Midbrain (tissue), 1 donor: ENCODE measurements around the gene TTC34.

Experiments
- DNase-seq: peaks from one replicate; lab custom pipeline; 2025; lab: John Stamatoyannopoulos, UW

The TTC34 gene

DNA sequence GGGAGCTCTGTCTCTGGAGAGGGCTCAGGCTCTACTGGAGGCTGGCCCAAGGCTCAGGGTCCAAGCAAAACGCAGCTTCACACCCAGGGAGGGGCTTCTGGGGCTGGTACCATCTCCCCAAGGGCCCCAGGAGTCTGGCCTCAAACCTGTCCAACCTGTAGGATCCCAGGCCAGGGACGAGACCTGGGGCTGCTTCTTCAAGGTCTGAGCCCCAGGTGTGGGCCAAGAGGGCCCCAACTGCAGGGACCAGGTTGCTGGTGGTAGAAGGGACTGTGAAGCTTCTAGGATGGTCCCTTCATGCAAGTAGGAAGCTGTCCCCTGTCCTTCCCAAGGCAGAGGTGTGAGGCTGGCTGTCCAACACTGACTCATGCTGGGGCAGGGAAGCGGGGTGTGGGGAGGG is 160.9 kb downstream of the TTC34 start:
- no peak for DNase-seq

DNA sequence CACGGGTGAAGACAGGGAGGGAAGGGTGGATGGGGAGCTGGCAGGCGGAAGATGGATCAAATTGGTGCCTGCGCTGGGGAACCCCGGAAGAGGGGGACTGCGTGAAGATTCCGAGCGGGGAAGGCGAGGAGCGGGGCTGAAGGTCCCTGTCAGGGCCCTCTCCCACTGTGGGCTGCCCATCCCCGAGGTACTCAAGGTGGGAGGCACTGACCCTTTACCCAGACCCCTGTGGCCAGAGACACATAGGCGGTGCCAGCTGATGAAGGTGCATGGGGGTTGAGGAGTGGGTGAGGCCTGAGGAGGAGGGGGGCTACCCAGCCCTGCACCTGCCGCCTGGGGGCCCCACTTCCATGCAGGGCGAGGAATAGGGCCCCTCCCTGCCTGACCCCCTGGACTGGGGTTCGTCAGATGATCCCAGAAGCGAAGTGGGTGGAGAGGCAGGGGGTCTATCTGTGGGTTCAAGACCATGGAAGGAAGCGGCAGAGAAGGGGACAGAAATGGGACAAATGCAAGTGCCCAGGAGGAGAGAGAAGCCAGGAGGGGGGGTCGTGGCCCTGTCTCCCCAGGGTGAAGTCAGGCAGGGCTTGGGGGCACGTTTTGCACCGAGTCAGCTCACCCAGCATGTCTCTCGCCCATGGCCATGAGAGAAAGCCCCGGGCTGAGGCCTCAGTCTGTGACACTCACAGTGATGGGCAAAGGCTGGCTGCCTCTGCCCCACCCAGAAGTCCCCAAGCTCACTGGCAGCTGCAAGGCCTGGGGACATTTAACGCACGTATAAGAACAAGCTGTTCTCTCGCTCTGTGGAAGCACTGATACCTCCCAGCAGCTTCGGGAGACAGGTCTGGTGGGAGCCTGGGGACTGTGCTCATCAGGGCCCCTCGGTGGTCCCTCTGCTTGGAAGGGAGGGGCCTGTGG is 161.6 kb downstream of the TTC34 start:
- DNase-seq, result no peak

DNA sequence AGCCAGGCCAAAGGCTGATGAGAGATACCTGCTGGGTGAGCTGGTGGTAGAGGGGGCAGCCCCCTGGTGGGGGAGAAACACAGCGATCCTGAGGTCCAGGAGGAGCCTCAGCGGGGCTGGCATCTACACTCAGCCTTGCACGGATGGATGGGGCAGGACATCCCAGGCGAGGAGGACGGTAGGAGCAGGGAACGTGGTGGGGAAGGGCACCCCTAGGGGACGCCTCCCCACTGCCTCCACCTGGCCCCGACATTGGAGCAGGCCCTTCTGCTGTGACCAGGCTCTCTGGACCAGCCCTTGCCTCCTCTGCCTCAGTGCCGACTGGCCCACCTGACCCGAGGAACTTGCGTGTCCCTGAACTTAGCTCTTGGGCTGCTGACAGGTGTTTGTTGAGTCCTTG is 162.3 kb downstream of the TTC34 start:
- no peak for DNase-seq

DNA sequence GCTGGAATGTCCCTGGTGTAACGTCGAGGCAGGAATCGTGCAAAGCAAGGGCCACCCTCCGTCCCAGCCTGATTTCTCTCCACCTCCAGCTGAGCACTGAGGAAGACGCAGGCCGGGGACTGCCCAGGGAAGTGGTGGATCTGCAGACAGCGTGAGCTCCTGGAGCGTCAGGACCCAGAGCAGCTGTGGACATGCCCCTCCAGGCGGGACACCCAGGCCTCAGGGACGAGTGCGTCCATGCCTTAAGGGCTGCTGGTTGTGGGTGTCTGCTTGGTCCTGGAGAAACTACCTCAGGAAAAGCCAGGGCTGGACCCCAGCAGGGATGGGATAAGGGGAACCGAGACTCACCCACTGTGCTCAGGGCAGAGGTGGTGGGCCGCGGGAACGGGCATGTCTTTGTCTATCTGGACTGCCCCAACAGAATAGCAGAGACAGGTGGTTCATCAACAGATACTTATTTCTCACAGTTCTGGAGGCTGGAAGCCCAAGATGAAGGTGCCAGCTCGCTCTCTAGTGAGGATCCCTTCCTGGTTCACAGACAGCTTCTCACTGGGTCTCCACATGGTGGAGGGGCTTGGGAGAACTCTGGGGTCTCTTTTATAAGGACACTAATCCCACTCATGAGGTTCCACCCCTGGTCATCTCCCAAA is 162.9 kb downstream of the TTC34 start:
- DNase-seq, result no peak

DNA sequence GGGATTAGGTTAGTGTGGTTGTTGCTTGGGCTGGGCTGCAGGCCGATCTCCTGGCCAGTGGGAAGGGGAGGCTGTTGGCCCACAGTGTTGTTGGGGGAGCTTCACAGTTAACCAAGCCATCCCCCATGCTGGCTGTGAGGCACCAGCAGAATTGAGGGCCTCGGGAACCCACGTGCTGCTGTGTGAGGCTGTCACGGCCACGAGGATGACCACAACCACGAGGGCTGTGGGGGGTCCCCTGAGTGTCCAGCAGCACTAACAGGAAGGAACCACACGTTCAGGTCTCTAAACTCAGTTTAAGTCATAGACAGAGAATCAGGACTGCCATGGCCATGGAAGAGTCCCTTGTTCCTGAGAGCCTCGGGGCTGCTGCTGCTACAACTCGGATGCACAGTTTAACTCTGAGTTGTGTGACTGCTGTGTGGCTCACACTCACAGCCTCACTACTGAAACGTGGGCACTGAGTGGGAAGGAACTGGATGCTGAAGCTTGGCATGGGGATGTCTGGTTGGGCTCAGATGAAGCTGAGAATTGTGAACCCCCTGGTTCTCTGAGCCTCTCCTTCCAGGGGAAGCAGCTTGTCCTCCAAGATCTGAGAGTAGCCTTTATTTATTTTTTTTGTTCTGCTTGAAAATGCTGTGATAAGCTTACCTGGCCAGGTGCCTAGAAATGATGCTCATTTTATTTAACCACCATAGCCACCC is 163.9 kb downstream of the TTC34 start:
- no peak for DNase-seq

DNA sequence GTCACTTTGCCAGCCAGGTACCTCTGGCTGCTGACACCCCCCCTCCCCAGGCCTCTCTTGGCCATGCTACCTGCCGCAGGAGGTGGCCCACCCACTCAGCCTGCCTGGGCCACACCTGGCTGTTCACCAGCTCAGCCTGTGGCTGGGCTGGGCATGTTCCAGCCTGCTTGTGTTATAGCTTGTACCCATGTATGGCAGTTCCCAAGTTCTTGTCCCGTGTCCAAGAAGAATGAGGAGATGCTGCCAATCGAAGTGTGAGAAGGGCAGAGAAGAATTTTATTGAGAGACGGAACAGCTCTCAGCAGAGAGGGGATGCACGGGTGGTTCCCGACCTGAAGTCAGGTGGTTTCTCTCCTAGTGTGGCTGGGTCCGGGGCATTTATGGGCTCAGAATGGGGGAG is 164.8 kb downstream of the TTC34 start:
- DNase-seq, result no peak

DNA sequence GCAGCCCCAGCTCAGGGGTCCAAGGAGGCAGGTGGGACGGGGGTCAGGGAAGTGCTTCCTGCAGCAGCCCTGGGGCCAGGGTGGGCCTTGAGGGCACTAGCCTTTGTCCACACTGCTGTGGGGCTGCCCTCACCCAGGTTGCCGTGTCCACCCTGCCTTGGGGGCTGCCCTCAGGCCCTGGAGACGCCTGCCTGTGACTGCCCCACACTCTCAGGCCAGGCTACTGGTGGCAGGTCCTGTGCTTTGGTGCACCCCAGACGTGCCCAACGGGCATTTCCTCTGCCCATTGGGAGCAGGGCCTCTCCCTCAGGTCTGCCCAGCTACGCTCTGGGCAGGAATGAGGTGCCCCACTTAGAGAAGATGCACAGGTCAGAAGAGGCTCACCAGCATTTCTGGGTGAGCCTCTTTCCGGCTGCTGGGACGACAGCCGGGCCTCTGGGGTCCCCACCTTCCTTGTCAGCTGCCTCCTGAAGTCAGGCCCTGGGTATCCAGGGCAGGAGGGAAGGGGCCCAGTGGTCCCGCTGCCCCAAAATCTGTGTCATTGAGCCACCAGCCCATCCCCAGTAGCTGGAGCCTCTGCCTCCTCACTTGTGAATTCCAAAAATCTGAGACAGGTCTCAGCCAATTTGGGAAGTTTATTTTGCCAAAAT is 166.0 kb downstream of the TTC34 start:
- DNase-seq, result no peak

DNA sequence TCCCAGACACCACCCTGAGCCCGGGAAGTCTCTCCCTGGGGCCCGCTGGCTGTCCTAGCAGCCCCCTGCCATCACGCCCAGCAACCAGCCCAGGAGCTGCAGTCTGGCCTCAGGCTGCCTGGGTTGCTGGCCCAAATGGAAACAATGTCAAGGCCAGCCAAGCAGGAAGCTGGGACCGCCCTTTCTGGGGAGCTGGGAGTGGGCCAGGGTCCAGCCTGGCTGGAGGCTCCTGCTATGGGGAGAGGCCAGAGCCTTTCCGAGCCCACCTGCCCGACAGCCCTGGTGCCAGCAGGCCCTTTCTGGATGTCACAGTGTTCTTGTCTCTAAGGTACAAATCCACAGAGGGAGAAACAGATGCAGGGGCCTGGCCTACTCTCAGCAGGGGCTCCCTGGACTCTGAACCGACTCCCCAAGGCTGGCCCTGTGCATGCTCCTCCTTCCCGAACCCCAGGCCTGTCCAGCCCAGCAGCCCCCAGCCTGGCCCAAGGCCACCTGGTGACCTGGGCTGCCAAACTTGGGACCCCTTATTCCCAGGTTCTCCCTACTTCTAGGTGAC is 167.5 kb downstream of the TTC34 start:
- no peak for DNase-seq

DNA sequence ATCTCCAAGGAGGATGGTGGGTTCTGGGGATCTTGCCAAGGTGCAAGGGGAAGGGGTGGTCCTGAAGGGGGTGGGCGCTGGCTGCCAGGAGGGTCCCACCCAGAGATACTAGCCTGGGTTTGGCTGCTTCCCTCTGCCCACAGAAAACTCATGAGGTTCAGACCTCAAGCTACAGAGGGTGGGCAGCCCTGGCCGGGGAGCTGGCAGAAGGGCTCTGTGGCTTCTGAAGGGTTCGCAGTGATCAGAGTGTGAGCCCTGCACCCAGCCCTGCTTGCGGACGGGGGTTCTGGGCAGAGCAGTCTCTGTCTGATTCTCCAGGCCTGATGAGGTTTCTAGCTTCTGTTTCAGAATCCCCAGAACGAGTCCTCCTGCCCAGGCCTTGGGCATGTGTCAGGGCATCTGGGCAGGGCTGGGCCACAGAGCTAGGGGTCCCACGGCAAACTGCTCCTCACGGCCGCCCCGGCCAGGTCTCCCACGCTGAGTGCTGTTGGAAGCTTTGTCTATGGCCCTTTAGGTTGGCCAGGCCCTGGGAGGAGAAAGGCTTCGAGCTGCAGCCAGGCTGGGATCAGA is 168.0 kb downstream of the TTC34 start:
- no peak for DNase-seq

DNA sequence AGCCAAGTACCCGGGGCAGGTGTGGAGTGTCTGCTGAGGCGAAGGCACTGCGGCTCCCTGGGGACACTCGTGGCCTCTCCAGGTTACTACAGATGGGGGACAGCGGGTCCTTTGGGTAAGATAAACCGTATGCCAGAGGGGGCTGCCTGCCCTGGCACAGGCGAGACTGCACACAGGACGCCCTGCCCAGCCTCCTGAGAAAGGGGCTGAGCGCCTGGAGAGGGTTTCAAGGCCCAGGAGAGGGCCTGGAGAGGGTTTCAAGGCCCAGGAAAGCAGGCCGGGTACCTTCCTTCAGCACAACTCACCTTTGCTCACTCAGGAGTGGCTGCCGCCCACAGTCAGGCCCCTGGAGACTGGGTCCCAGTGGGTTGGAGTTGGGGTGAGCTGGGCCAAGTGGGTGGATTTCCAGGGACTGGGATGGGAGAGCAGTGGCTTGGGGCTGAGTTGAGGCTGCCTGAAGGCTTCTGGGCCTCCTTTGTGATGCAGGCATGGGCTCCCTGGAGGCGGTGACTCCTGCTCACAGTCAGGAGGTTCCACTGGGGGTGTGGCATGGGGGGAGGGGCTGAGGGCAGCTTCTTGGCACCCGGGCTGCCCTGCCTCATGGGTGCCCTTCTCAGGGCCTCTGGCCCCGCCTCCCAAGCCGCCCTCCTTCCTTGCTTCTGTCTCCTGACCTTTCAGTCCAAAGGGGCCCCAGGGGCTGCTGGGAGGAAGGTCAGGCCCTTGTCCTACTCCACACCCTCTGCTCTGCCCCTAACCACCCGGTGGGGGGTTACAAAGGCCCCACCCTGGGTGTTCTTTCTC is 168.7 kb downstream of the TTC34 start, which contains the start of gene MMEL1:
MMEL1 (minus strand) TSS at position 456 of the 801 bp plus-strand sequence. CDS start 3,532 bp downstream, outside the sequence.
- DNase-seq, result no peak

DNA sequence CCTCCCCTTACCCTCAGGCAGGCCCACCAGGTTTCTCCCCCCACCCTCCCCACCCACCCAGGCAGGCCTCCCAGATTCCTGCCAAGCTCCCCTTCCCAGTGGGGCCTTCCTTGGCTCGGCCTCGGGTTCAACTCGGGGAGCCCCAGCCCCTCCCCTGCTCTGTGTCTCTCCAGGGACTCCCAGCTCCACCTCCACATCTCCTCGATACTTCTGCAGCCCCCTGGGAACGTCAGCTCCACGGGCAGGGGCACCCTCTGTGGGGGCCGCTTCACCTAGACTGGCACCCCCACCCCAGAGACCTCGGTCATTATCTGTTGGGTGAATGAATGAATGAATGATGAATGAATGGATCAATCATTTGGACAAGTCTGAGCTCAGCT is 169.5 kb downstream of the TTC34 start:
- no peak for DNase-seq

DNA sequence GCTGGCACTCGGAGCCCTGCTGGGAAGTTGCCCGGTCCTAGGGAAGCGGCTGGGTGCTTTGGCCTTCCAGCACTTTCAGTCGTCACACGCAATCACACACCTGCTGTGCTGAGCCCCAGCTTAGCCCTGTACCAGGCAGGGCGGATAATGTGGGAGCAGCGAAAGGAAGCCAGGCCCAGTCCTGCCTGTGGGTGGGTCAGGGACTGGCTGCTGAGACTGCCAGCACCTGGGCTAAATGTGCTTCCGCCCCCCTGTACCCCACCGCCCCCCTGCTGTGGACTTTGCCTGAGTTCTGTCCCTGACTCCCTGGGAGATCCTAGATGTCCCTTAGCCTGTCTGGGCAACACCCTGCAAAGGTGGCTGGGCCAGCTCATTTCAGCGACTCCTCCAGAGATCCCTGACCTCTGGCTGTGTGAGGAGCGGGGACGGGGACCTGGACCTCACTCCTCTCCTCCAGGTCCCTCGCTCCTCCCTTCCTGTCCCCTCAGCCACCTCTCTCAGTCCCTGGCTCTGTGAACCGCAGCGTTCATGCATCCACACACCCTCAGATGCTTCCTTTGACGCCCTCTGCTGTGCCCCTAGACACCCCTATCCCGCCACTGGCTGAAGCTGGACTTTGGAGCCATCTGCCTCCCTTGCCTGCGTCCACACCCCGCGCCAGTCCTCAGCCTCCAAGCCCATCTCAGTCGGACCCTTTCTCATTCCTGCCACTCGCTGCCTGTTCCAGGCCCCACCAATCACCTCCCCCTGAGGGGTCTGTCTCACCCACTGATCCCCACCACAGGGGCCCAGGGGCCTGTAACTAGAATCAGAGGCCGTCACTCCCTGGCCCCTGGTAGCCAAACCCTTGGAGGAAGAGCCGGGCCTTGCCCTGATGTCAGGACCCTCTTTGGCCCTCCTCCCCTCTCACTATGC is 170.1 kb downstream of the TTC34 start:
- no peak for DNase-seq

DNA sequence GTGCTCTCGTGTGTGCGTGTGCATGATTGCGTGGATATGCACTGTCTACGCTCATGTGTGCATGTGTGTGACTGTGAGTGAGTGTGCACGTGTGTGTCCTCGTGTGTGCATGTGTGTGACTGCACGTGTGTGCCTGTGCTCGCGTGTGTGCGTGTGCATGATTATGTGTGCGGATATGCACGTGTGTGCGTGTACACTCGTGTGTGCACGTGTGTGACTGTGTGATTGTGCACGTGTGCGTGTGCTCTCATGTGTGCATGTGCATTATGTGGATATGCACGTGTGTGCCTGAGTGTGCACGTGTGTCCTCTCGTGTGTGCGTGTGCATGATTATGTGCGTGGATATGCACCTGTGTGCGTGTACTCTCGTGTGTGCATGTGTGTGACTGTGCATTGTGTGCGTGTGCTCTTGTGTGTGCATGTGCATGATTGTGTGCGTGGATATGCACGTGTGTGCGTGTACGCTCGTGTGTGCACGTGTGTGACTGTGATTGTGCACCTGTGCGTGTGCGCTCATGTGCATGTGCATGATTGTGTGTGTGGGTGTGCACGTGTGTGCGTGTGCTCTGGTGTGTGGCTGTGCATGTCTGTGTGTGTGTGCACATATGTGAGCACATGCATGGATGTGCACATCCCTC is 170.9 kb downstream of the TTC34 start:
- no peak for DNase-seq

DNA sequence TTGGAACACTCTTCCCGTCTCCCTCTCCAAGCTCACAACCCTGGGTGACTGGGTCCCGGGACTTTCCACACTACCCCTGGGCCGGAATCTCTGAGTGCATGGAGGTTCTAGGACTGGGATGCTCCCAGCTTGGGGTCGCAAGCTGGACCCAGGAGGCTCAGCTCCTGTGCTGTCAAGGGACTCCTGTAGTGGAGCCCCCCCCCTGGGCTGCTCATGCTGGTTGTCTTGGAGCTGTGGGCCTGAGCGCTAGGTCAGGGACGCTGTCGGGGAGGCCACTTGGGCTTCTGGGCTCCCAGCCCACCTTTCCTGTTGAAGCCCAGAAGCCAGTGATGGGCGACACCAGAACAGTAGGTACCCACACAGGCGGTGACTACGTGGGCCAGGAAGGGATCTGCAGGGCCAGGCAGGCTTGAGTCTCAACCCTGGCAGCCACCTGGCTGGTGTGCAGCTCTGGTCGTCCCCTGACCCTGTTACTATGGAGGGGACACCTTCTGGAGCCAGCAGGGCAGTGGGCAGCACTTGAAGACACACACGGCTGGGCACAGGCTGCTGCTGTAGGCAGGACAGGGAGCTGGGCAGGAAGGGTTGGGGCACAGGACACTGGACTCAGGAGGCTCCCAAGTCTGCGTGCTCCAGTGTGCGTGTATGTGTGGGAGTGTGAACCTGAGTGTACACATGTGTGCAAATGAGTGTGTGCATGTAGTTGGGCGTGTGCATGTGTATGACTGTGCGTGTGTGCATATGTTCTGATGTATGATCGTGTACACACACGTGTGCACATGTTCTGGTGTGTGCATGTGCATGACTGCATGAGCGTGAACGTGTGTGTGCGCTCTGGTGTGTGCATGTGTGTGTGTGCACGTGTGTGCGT is 171.6 kb downstream of the TTC34 start:
- no peak for DNase-seq

DNA sequence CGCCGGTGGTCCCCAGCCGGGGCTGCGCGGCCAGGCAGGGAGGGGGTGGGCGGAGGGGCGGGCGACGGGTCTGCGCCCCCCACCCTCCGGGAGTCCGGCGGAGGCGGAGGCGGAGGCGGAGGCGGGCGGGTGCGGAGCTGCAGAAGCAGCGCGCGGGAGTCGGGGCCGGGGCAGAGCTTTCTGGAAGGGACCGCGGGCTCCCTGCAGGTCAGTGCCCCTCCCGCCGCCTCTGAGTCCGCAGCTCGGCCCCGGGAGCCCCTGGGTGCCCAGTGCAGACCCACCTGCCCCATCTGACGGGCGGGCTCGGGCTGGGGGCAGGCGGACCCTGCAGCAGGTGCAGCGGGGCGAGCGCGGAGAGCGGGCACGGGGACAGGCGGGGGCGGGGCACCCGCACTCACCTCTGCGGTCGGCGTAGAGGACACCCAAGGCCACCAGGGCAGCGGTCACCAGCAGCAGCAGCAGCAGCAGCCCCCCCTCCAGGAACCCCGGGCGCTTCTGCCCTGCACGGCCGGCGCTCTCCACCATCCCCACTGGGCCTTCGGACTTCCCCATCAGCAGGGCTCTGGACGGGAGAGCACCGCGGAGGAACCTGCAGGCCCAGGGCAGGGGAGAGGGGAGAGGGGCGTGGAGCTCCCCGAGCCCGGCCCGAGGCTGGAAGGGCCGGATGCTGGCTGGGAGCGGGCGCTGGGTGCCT is 172.4 kb downstream of the TTC34 start:
- no peak for DNase-seq

DNA sequence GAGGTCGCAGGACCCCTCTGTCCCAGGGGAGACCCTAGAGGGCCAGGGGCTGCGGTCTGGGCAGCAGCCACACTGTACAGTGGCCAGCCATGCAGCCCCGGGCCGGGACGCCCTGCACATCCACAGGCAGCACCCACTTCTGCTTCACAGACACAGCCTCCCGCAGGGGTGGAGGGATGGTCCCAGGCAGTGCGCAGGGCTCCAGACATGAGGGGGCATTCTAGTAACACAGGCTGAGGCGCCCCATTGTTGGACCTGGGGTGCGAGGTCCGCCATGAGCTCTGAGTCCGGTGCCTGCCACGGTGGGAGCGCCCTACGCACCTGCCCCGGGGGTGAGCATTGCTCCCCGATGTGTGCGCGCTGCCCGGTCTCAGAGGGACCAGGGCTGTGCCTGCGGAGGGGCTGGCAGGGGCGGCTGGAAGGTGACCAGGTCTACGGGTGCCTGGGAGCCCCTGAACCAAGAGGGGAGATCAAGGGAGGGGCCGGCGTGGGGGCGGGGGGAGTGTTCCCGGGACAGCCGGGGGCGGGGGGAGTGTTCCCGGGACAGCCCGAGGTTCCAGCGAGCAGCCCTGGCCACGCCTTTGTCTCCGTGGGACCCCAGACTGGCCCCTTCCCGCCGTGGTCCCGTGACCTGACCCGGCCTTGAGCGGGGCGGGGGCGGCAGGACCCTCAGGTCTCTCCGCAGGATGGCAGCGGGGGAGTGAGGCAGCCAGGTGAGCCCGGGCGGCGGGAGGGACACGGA is 173.1 kb downstream of the TTC34 start:
- DNase-seq, result no peak

DNA sequence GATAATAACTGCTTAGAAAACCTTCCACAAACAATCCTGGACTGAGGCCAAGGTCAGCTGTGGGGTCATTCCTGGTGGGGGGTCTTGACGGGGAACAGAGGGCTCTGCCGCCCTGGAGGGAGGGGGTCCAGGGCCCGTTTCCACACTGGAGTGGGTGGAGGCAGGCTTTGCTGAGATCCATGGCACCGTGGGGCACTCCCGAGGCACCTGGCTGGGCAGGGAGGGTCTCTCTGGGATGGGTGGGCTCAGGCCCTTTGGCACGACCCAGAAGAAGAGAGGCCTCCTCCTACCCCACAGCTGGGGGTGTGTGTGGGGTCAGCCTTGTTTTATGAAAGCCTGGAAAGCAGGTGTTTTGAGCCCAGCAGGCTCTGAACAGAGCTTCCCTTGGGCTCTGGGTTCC is 173.7 kb downstream of the TTC34 start:
- DNase-seq, result no peak
